ENCODE data around the gene KRTAP5-10. TPM values are rescaled to one million over a fixed set of nuclear protein-coding genes. Genes with fewer than 3 reads are reported as not detected.
"Not testable (repeated sequence)": the region's sequence is repeated elsewhere in the genome, so short reads cannot be mapped to it uniquely, and the experiment has no call there.

Gene KRTAP5-10
- total and polyA plus RNA-seq, 4 experiments from 2014 or later, result not detected

- Histone ChIP-seq H3K36me3 (ENCODE audit: insufficient read depth, low read length) (no peaks in the 10 kb centered on the region), H3K4me1 (ENCODE audit: insufficient read depth, low read length) (no peaks in the 10 kb centered on the region), H3K27me3 (ENCODE audit: insufficient read depth, low read length) (no peaks in the 10 kb centered on the region), H3K4me3 (ENCODE audit: low read length in 2 of 2) (no peak within 1 kb of the TSS), H3K9me3 (ENCODE audit: control insufficient read depth in 1 of 2, low read length in 2 of 2) (no peaks in the 10 kb centered on the region), H3K27ac (ENCODE audit: low read depth, low read length) (no peak within 1 kb of the TSS)
- no peak within 1 kb of the TSS for H3K4me3 Mint-ChIP-seq
- intact Hi-C loops (cut with micrococcal nuclease), result no loop called here
- H3K27ac Mint-ChIP-seq, result no peak within 1 kb of the TSS
- H3K9me3 Mint-ChIP-seq, result no peaks in the 10 kb centered on the region
- DNase-seq, result no peak
- peaks cover 6 to 13% (median 7%) of the 10 kb centered on the region in 4 donors for H3K4me1 Mint-ChIP-seq
- H3K36me3 Mint-ChIP-seq, result no peaks in the 10 kb centered on the region
- ChIA-PET CTCF (ENCODE audit: partially characterized antibody) (interaction anchor here (0.6 kb wide), 1 partner anchor 17 kb away, joined by 3 read pairs; the partner anchor contains the start of gene KRTAP5-10), POLR2A (ENCODE audit: partially characterized antibody) (no interaction called here)
- peaks cover 18 to 22% of the 10 kb centered on the region in 2 donors for H3K27me3 Mint-ChIP-seq
Measured at GRCh38 chr11:71582309-71582895, 17.0 kb downstream of the KRTAP5-10 start, which contains the start of gene KRTAP5-11. KRTAP5-11 (minus strand) TSS chr11:71582875; CDS start chr11:71582837, 38 bp downstream.

GRCh38 chr11:71582969-71583368, 17.6 kb downstream of the KRTAP5-10 start:
- H3K4me3 ChIP-seq (ENCODE audit: low read length in 2 of 2); H3K36me3 ChIP-seq (ENCODE audit: insufficient read depth, low read length); H3K4me3 Mint-ChIP-seq; H3K4me1 ChIP-seq (ENCODE audit: insufficient read depth, low read length); H3K9me3 Mint-ChIP-seq; CTCF ChIA-PET (ENCODE audit: partially characterized antibody); H3K27ac Mint-ChIP-seq; POLR2A ChIA-PET (ENCODE audit: partially characterized antibody); DNase-seq; H3K9me3 ChIP-seq (ENCODE audit: control insufficient read depth in 1 of 2, low read length in 2 of 2); intact Hi-C loops (cut with micrococcal nuclease); H3K36me3 Mint-ChIP-seq; H3K27ac ChIP-seq (ENCODE audit: low read depth, low read length); H3K27me3 ChIP-seq (ENCODE audit: insufficient read depth, low read length): not testable (repeated sequence)
- peaks cover 18 to 22% of the 10 kb centered on the region in 2 donors for H3K27me3 Mint-ChIP-seq
- peaks cover 6 to 13% (median 7%) of the 10 kb centered on the region in 4 donors for H3K4me1 Mint-ChIP-seq

GRCh38 chr11:71585673-71586072, 20.3 kb downstream of the KRTAP5-10 start:
- CTCF ChIA-PET (ENCODE audit: partially characterized antibody); H3K4me3 Mint-ChIP-seq; H3K9me3 ChIP-seq (ENCODE audit: control insufficient read depth in 1 of 2, low read length in 2 of 2); H3K27ac Mint-ChIP-seq; H3K4me3 ChIP-seq (ENCODE audit: low read length in 2 of 2); H3K36me3 ChIP-seq (ENCODE audit: insufficient read depth, low read length); H3K27me3 ChIP-seq (ENCODE audit: insufficient read depth, low read length); H3K36me3 Mint-ChIP-seq; POLR2A ChIA-PET (ENCODE audit: partially characterized antibody); H3K4me1 Mint-ChIP-seq; H3K4me1 ChIP-seq (ENCODE audit: insufficient read depth, low read length); intact Hi-C loops (cut with micrococcal nuclease); H3K27ac ChIP-seq (ENCODE audit: low read depth, low read length); DNase-seq; H3K9me3 Mint-ChIP-seq: not testable (repeated sequence)
- H3K27me3 Mint-ChIP-seq, result peaks cover 15 to 22% of the 10 kb centered on the region in 2 donors

GRCh38 chr11:71588314-71588713, 23.0 kb downstream of the KRTAP5-10 start:
- H3K27ac ChIP-seq (ENCODE audit: low read depth, low read length); H3K4me3 Mint-ChIP-seq; DNase-seq; H3K4me3 ChIP-seq (ENCODE audit: low read length in 2 of 2); POLR2A ChIA-PET (ENCODE audit: partially characterized antibody); H3K4me1 Mint-ChIP-seq; H3K9me3 Mint-ChIP-seq; H3K27ac Mint-ChIP-seq; H3K9me3 ChIP-seq (ENCODE audit: control insufficient read depth in 1 of 2, low read length in 2 of 2); CTCF ChIA-PET (ENCODE audit: partially characterized antibody); H3K36me3 ChIP-seq (ENCODE audit: insufficient read depth, low read length); H3K27me3 ChIP-seq (ENCODE audit: insufficient read depth, low read length); intact Hi-C loops (cut with micrococcal nuclease); H3K36me3 Mint-ChIP-seq; H3K4me1 ChIP-seq (ENCODE audit: insufficient read depth, low read length): not testable (repeated sequence)
- H3K27me3 Mint-ChIP-seq, result peaks cover 4 to 13% of the 10 kb centered on the region in 2 donors

GRCh38 chr11:71588822-71589545, 23.6 kb downstream of the KRTAP5-10 start:
- H3K27ac ChIP-seq (ENCODE audit: low read depth, low read length); H3K36me3 Mint-ChIP-seq; H3K27ac Mint-ChIP-seq; H3K4me3 ChIP-seq (ENCODE audit: low read length in 2 of 2); H3K27me3 ChIP-seq (ENCODE audit: insufficient read depth, low read length); H3K4me3 Mint-ChIP-seq; H3K4me1 ChIP-seq (ENCODE audit: insufficient read depth, low read length); CTCF ChIA-PET (ENCODE audit: partially characterized antibody); H3K4me1 Mint-ChIP-seq; H3K9me3 Mint-ChIP-seq; H3K9me3 ChIP-seq (ENCODE audit: control insufficient read depth in 1 of 2, low read length in 2 of 2); POLR2A ChIA-PET (ENCODE audit: partially characterized antibody); intact Hi-C loops (cut with micrococcal nuclease); H3K36me3 ChIP-seq (ENCODE audit: insufficient read depth, low read length); H3K27me3 Mint-ChIP-seq: not testable (repeated sequence)
- peak in 3 of 5 donors; percentile 1 to 13 (median 12) for DNase-seq

- H3K27ac ChIP-seq (ENCODE audit: low read depth, low read length); intact Hi-C loops (cut with micrococcal nuclease); H3K36me3 ChIP-seq (ENCODE audit: insufficient read depth, low read length); CTCF ChIA-PET (ENCODE audit: partially characterized antibody); H3K9me3 ChIP-seq (ENCODE audit: control insufficient read depth in 1 of 2, low read length in 2 of 2); POLR2A ChIA-PET (ENCODE audit: partially characterized antibody); H3K4me1 Mint-ChIP-seq; H3K27me3 ChIP-seq (ENCODE audit: insufficient read depth, low read length); H3K4me3 ChIP-seq (ENCODE audit: low read length in 2 of 2); H3K27me3 Mint-ChIP-seq; DNase-seq; H3K4me1 ChIP-seq (ENCODE audit: insufficient read depth, low read length); H3K9me3 Mint-ChIP-seq; H3K4me3 Mint-ChIP-seq; H3K36me3 Mint-ChIP-seq; H3K27ac Mint-ChIP-seq: not testable (repeated sequence)
Measured at GRCh38 chr11:71589546-71589920, 24.2 kb downstream of the KRTAP5-10 start.

- H3K36me3 Mint-ChIP-seq; DNase-seq; H3K9me3 Mint-ChIP-seq; H3K4me1 ChIP-seq (ENCODE audit: insufficient read depth, low read length); intact Hi-C loops (cut with micrococcal nuclease); H3K27ac Mint-ChIP-seq; H3K4me3 ChIP-seq (ENCODE audit: low read length in 2 of 2); H3K27ac ChIP-seq (ENCODE audit: low read depth, low read length); H3K9me3 ChIP-seq (ENCODE audit: control insufficient read depth in 1 of 2, low read length in 2 of 2); POLR2A ChIA-PET (ENCODE audit: partially characterized antibody); CTCF ChIA-PET (ENCODE audit: partially characterized antibody); H3K36me3 ChIP-seq (ENCODE audit: insufficient read depth, low read length); H3K27me3 ChIP-seq (ENCODE audit: insufficient read depth, low read length); H3K4me3 Mint-ChIP-seq: not testable (repeated sequence)
- Mint-ChIP-seq H3K27me3 (peaks cover 13 to 33% of the 10 kb centered on the region in 2 donors), H3K4me1 (peaks cover 4 to 10% (median 6%) of the 10 kb centered on the region in 4 donors)
Measured at GRCh38 chr11:71603221-71603620, 37.9 kb downstream of the KRTAP5-10 start.

Measured in CD4-positive, alpha-beta memory T cell (primary cell).